Panc1 (cell line): ENCODE measurements around the gene TSC22D1. TPM values are rescaled to one million over a fixed set of nuclear protein-coding genes. Genes with fewer than 3 reads are reported as not detected.
"Not testable (repeated sequence)": the region's sequence is repeated elsewhere in the genome, so short reads cannot be mapped to it uniquely, and the experiment has no call there.

Experiments
- ATAC-seq: fragments of 200-7000 bp; cut with Tn5 transposase; 2 replicates; pipeline ENCODE4 v1.9.1; 2020; ENCODE audit warnings: mild to moderate bottlenecking, moderate library complexity
- BruUV-seq: library from RNA; stranded (reverse); fragments of 400-500 nt; replicated peaks from 2 replicates; lab custom pipeline; 2021; lab: Mats Ljungman, UMichigan
- CTCF ChIA-PET: fragments of 300-600 bp; sonication (Branson Sonifier 250); formaldehyde crosslinking; loops from one replicate; lab custom pipeline; 2022; ENCODE audit warnings: antibody characterized with exemption; lab: Charles Lee
- POLR2A ChIA-PET: fragments of 300-600 bp; sonication (Branson Sonifier 250); formaldehyde crosslinking; loops from one replicate; lab custom pipeline; 2022; ENCODE audit warnings: antibody characterized with exemption; lab: Charles Lee
- DNase-seq: peaks from one replicate; pipeline ENCODE4 v3.0.0-alpha.2; 2010; ENCODE audit warnings: low read depth, low spot score
- H3K27ac ChIP-seq: 2 replicates; pipeline ENCODE4 v1.5.1; 2011; ENCODE audit warnings: mild to moderate bottlenecking, low read length, inconsistent platforms
- H3K27me3 ChIP-seq: fragments of 200-500 bp; sonication (Bioruptor generic); 2 replicates; pipeline ENCODE4 v1.6.0; 2014; ENCODE audit warnings: low read length, inconsistent platforms; ENCODE audit not compliant: control insufficient read depth, insufficient read depth
- H3K36me3 ChIP-seq: fragments of 200-500 bp; sonication (Bioruptor generic); 2 replicates; pipeline ENCODE4 v1.5.1; 2014; ENCODE audit warnings: inconsistent platforms, mild to moderate bottlenecking, low read length, moderate library complexity; ENCODE audit not compliant: control insufficient read depth, insufficient read depth
- H3K4me1 ChIP-seq: 2 replicates; pipeline ENCODE4 v1.5.1; 2011; ENCODE audit warnings: inconsistent platforms, mild to moderate bottlenecking, low read length, moderate library complexity; ENCODE audit not compliant: control insufficient read depth, insufficient read depth
- H3K4me3 ChIP-seq, 2 experiments: 2 replicates each; pipeline ENCODE4 v1.5.1; 2011 to 2012; ENCODE audit warnings: low read depth in 2 of 2, low read length in 2 of 2, mild to moderate bottlenecking in 2 of 2, inconsistent platforms in 1 of 2, moderate library complexity in 1 of 2
- H3K9me3 ChIP-seq: fragments of 200-500 bp; sonication (Bioruptor generic); 2 replicates; pipeline ENCODE4 v1.5.1; 2014; ENCODE audit warnings: low read depth, mild to moderate bottlenecking, inconsistent platforms, low read length, moderate library complexity; ENCODE audit not compliant: control insufficient read depth, insufficient read depth
- CTCF ChIP-seq: fragments of 450-650 bp; IDR thresholded peaks from 2 replicates; pipeline ENCODE4 v1.5.1; 2017; ENCODE audit warnings: mild to moderate bottlenecking
- POLR2AphosphoS5 ChIP-seq: IDR thresholded peaks from 2 replicates; pipeline ENCODE4 v1.6.1; 2012; ENCODE audit warnings: mild to moderate bottlenecking, low read depth, low read length, moderate library complexity
- REST ChIP-seq, 2 experiments: IDR thresholded peaks; 2 replicates each; pipeline ENCODE4 v1.6.1; 2011 to 2012; ENCODE audit warnings: low read depth in 2 of 2, control low read depth in 1 of 2, low read length in 1 of 2, mild to moderate bottlenecking in 1 of 2, moderate library complexity in 1 of 2; ENCODE audit not compliant: insufficient read depth in 1 of 2
- SIN3A ChIP-seq: IDR thresholded peaks from 2 replicates; pipeline ENCODE4 v1.6.1; 2012; ENCODE audit warnings: low read depth, mild to moderate bottlenecking, low read length, moderate library complexity, borderline replicate concordance; ENCODE audit not compliant: insufficient read depth
- TCF7L2 ChIP-seq: IDR thresholded peaks from 2 replicates; pipeline ENCODE4 v1.6.1; 2011; ENCODE audit warnings: mild to moderate bottlenecking, low read depth, low read length, inconsistent platforms
- in situ Hi-C: cut with HindIII; loops from 2 replicates; pipeline ENCODE4 v1.10.0; 2016; ENCODE audit warnings: low sequenced_read_pairs, low pct_unique_long_range_greater_than_20kb
- intact Hi-C: fragments of 100-400 bp; cut with micrococcal nuclease; formaldehyde crosslinking; loops from one replicate; pipeline ENCODE4 v1.10.0; 2022; ENCODE audit not compliant: unreplicated experiment
- total RNA-seq: library from RNA; stranded (reverse); gene quantifications from one replicate; pipeline ENCODE4 v1.2.1, GENCODE V29; 2021; ENCODE audit not compliant: unreplicated experiment

Gene TSC22D1
- total RNA-seq, 1 experiment from 2014 or later, result 31.8 TPM

GRCh38 chr13:44601586-44601985, 25.5 kb upstream of the TSC22D1 start:
- H3K4me1 ChIP-seq, result no peaks in the 10 kb centered on the region
- intact Hi-C loops, result no loop called here
- no peak overlapping the region for H3K27ac ChIP-seq
- H3K27me3 ChIP-seq, result no peaks in the 10 kb centered on the region
- ATAC-seq (no peak), DNase-seq (no peak)
- BruUV-seq, result no TSS peak
- ChIA-PET CTCF (no interaction called here), POLR2A (no interaction called here)
- TF ChIP-seq REST (IDR thresholded peaks at IDR 0.05; ENCODE audit: insufficient read depth in 1 of 2, low read depth in 2 of 2, low read length in 1 of 2) (no peak), POLR2AphosphoS5 (no peak), SIN3A (no peak), TCF7L2 (no peak), CTCF (no peak)
- H3K9me3 ChIP-seq, result no peaks in the 10 kb centered on the region
- H3K36me3 ChIP-seq, result no peaks in the 10 kb centered on the region
- H3K4me3 ChIP-seq, result no peak overlapping the region
- in situ Hi-C loops, result no loop called here

- ATAC-seq, H3K4me3 ChIP-seq, in situ Hi-C loops, DNase-seq, H3K27me3 ChIP-seq, H3K36me3 ChIP-seq, POLR2A ChIA-PET, H3K27ac ChIP-seq, H3K4me1 ChIP-seq, H3K9me3 ChIP-seq, BruUV-seq, intact Hi-C loops: not testable (repeated sequence)
- CTCF ChIA-PET, result interaction anchor here (0.6 kb wide), 1 partner anchor 24 kb away, joined by 3 read pairs; no protein-coding TSS in a partner anchor
Measured at GRCh38 chr13:44593861-44594592, 17.9 kb upstream of the TSC22D1 start.

- no peaks in the 10 kb centered on the region for H3K9me3 ChIP-seq
- TF ChIP-seq TCF7L2 (no peak), POLR2AphosphoS5 (no peak)
- in situ Hi-C loops (no loop called here), intact Hi-C loops (no loop called here)
- no peak overlapping the region for H3K4me3 ChIP-seq
- ChIA-PET POLR2A (no interaction called here), CTCF (no interaction called here)
- no peaks in the 10 kb centered on the region for H3K4me1 ChIP-seq
- H3K27ac ChIP-seq, result no peak overlapping the region
- ATAC-seq, result no peak
- H3K36me3 ChIP-seq, result no peaks in the 10 kb centered on the region
- BruUV-seq, result no TSS peak
- no peak for DNase-seq
- H3K27me3 ChIP-seq, result no peaks in the 10 kb centered on the region
Measured at GRCh38 chr13:44592216-44592847, 16.2 kb upstream of the TSC22D1 start.
